ENCODE data around the gene RBM26.
"Not testable (repeated sequence)": the region's sequence is repeated elsewhere in the genome, so short reads cannot be mapped to it uniquely, and the experiment has no call there.

RBM26 gene

DNA sequence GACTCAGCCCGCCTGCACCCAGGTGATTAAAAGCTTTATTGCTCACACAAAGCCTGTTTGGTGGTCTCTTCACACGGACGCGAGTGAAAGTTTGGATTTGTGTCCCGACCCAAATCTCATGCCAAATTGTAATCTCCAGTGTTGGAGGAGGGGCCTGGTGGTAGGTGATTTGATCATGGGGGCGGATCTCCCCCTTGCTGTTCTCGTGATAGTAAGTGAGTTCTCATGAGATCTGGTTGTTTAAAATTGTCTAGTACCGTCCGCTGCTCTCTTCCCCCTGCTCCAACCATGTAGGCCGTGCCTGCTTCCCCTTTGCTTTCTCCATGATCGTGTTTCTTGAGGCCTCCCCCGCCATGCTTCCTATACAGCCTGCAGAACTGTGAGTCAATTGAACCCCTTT is 126.3 kb downstream of the RBM26 start:
- not testable (repeated sequence) for DNase-seq (ENCODE audit: low read depth)

DNA sequence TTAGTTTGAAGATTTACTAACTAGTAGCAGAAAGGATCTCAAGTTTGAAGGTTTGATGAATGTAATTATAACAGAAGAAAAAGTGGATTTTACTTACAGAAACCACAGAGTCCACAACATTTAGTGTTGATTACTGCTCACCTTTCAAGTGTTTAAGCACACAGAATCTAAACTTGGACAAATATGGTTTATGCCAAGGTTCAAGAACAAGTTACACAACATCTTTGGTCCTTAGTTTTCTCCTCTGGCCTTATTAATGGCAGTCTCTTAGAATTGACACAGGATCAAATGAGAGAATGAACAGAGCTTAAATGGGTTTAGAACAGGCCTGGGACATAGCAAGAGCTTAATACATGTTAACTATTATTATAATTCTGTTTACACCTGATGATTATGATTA is 133.0 kb downstream of the RBM26 start:
- no peak for DNase-seq (ENCODE audit: low read depth)

DNA sequence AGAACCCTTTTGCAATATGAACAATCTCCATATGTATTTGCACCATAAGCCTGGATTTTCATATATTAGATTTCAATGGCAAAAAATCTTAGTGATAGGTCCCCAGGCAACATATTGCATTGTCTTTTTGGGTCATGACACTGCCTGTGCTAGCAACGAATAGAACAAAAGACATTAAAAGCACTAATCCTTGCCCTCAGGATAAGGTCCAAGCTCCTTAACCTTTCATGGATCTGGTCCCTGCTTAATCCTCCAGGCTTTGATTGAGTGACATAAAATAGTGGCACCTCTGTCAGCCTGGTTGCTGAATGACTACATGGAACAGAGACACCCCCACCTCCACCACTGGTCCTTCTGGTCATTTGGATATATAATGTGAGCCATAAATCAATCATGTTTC is 134.4 kb downstream of the RBM26 start:
- DNase-seq (ENCODE audit: low read depth): no peak

DNA sequence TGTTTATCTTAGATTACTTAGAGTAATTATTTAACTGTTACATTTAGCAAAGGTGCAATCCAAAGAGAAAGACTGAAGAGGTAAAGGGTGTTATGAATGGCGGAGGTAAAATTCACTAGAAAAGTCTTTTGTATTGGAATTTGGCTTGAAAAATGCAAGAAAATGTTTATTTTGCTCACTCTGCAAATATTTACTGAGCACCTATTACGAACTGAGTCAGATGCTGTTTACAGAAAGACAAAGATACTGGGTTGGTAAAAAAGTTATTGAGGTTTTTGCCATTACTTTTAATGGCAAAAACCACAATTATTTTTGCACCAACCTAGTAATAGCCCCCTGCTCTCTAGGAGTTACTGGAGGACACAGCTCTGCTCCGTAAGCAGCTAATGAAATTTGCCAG is 135.2 kb downstream of the RBM26 start:
- no peak for DNase-seq (ENCODE audit: low read depth)
